Right ventricle myocardium superior (tissue), 1 donor: ENCODE results near the gene ATP6V0A4. TPM values are rescaled to one million over a fixed set of nuclear protein-coding genes. Genes with fewer than 3 reads are reported as not detected.

Experiments used
- ATAC-seq: fragments of 200-7000 bp; cut with Tn5 transposase; one replicate; pipeline ENCODE4 v1.9.1; 2020; ENCODE audit warnings: mild to moderate bottlenecking; ENCODE audit not compliant: poor library complexity
- DNase-seq: peaks from one replicate; pipeline ENCODE4 v3.0.0-alpha.2; 2020
- intact Hi-C: fragments of 100-400 bp; cut with DNase I; formaldehyde crosslinking; loops from one replicate; pipeline ENCODE4 v1.11.2; 2022
- long read RNA-seq: library from polyadenylated mRNA; unstranded; transcript quantifications from one replicate; pipeline ENCODE4 v2.0.0, GENCODE V29; 2021
- total RNA-seq: library from RNA; stranded (reverse); fragmentation: NEBNext Ultra II Directional; extraction: Animal tissue kit (Norgen Biotek cat#: 25700); gene quantifications from one replicate; pipeline ENCODE4 v1.2.1, GENCODE V29; 2021
- donor health status: DM: no; HTN: yes; CAD: no; lungs with severe emphysema.

The ATP6V0A4 gene
- not detected for total RNA-seq
- long read RNA-seq = 0 reads

GRCh38 chr7:138797715-138798320 is at the start of gene ATP6V0A4, which contains the start of gene TMEM213:
Gene ATP6V0A4 (minus strand): TSS chr7:138798196. CDS start chr7:138771247, 26,949 bp downstream.
Gene TMEM213 (plus strand): TSS chr7:138797994. CDS start chr7:138798105, 111 bp downstream.
- ATAC-seq = no peak
- intact Hi-C loops = no loop called here
- DNase-seq = no peak

- intact Hi-C loops = no loop called here
- ATAC-seq = no peak
- DNase-seq = no peak
These were observed 47.7 kb upstream of the ATP6V0A4 start for GRCh38 chr7:138845711-138846110.

- no peak for DNase-seq
- no peak for ATAC-seq
- intact Hi-C loops = no loop called here
These were observed 45.9 kb upstream of the ATP6V0A4 start for GRCh38 chr7:138843632-138844580.

- intact Hi-C loops = no loop called here
- ATAC-seq (no peak), DNase-seq (no peak)
These were observed 44.1 kb upstream of the ATP6V0A4 start for GRCh38 chr7:138842111-138842510.

GRCh38 chr7:138838166-138838565 is 40.2 kb upstream of the ATP6V0A4 start:
- ATAC-seq (no peak), DNase-seq (no peak)
- intact Hi-C loops = no loop called here

GRCh38 chr7:138837627-138838026 is 39.6 kb upstream of the ATP6V0A4 start:
- ATAC-seq (peak; percentile 27), DNase-seq (peak; percentile 58)
- intact Hi-C loops = no loop called here

GRCh38 chr7:138835087-138835486 is 37.1 kb upstream of the ATP6V0A4 start:
- no peak for DNase-seq
- ATAC-seq = no peak
- intact Hi-C loops = no loop called here

GRCh38 chr7:138834583-138834982 is 36.6 kb upstream of the ATP6V0A4 start:
- intact Hi-C loops = no loop called here
- no peak for ATAC-seq

GRCh38 chr7:138833596-138833995 is 35.6 kb upstream of the ATP6V0A4 start:
- DNase-seq (no peak), ATAC-seq (no peak)
- intact Hi-C loops = no loop called here

More at GRCh38 chr7:138834583-138834982, 36.6 kb upstream of the ATP6V0A4 start:
- DNase-seq = no peak

- ATAC-seq (no peak), DNase-seq (no peak)
- intact Hi-C loops = no loop called here
These were observed 35.0 kb upstream of the ATP6V0A4 start for GRCh38 chr7:138832966-138833365.

GRCh38 chr7:138829335-138829734 is 31.3 kb upstream of the ATP6V0A4 start:
- intact Hi-C loops = no loop called here
- ATAC-seq = no peak
- no peak for DNase-seq

- no peak for ATAC-seq
- intact Hi-C loops = no loop called here
These were observed 30.3 kb upstream of the ATP6V0A4 start for GRCh38 chr7:138828302-138828701.

GRCh38 chr7:138825049-138825721 is 27.2 kb upstream of the ATP6V0A4 start:
- DNase-seq (no peak), ATAC-seq (no peak)
- intact Hi-C loops = no loop called here

More at GRCh38 chr7:138828302-138828701, 30.3 kb upstream of the ATP6V0A4 start:
- DNase-seq = no peak

- DNase-seq (no peak), ATAC-seq (no peak)
- intact Hi-C loops = no loop called here
These were observed 25.0 kb upstream of the ATP6V0A4 start for GRCh38 chr7:138822867-138823535.

GRCh38 chr7:138821912-138822311 is 23.9 kb upstream of the ATP6V0A4 start:
- no peak for ATAC-seq
- intact Hi-C loops = no loop called here
- no peak for DNase-seq

GRCh38 chr7:138819625-138820024 is 21.6 kb upstream of the ATP6V0A4 start:
- DNase-seq (no peak), ATAC-seq (no peak)
- intact Hi-C loops = no loop called here

- DNase-seq = no peak
- no peak for ATAC-seq
- intact Hi-C loops = no loop called here
These were observed 18.7 kb upstream of the ATP6V0A4 start for GRCh38 chr7:138816650-138817049.

- DNase-seq (no peak), ATAC-seq (no peak)
- intact Hi-C loops = no loop called here
These were observed 16.9 kb upstream of the ATP6V0A4 start for GRCh38 chr7:138814816-138815332.

- DNase-seq (no peak), ATAC-seq (no peak)
- intact Hi-C loops = no loop called here
These were observed 15.9 kb upstream of the ATP6V0A4 start for GRCh38 chr7:138813945-138814344.
